H1 (cell line): ENCODE results near the gene SPSB3. TPM values are rescaled to one million over a fixed set of nuclear protein-coding genes. Genes with fewer than 3 reads are reported as not detected.

Experiments
- CTCF ChIA-PET: fragments of 300-600 bp; sonication (Branson Sonifier 250); formaldehyde crosslinking; loops from one replicate; lab custom pipeline; 2021; ENCODE audit not compliant: partially characterized antibody; lab: Charles Lee
- POLR2A ChIA-PET: fragments of 300-600 bp; sonication (Branson Sonifier 250); formaldehyde crosslinking; loops from one replicate; lab custom pipeline; 2021; ENCODE audit warnings: inconsistent platforms; ENCODE audit not compliant: partially characterized antibody; lab: Charles Lee
- DNase-seq, 2 experiments: peaks; one replicate each; pipeline versions ENCODE4 v3.0.0 to v3.0.0-alpha.2; 2010 to 2022; ENCODE audit warnings: low spot score in 2 of 2, low read depth in 1 of 2, mixed read lengths in 1 of 2
- FAIRE-seq: peaks from 2 replicates; lab custom pipeline; 2011; peaks lifted over from hg19 to GRCh38; lab: Jason Lieb, UNC
- H2AFZ ChIP-seq: 2 replicates; pipeline ENCODE4 v1.8.1; 2012; ENCODE audit warnings: low read length, inconsistent platforms
- H2AK5ac ChIP-seq: 2 replicates; pipeline ENCODE4 v1.6.1; 2013; ENCODE audit warnings: low read depth, low read length
- H2BK120ac ChIP-seq: replicated peaks from 2 replicates; pipeline ENCODE3; 2013; ENCODE audit warnings: low read depth, low read length, inconsistent platforms
- H2BK12ac ChIP-seq: 2 replicates; pipeline ENCODE4 v1.6.1; 2013; ENCODE audit warnings: low read depth, low read length
- H2BK15ac ChIP-seq: 2 replicates; pipeline ENCODE4 v1.6.1; 2013; ENCODE audit warnings: low read length
- H2BK20ac ChIP-seq: 2 replicates; pipeline ENCODE4 v1.6.1; 2013; ENCODE audit warnings: low read length
- H2BK5ac ChIP-seq: 2 replicates; pipeline ENCODE4 v1.6.1; 2013; ENCODE audit warnings: low read depth, low read length
- H3K14ac ChIP-seq: 2 replicates; pipeline ENCODE4 v1.6.1; 2013; ENCODE audit warnings: inconsistent platforms; ENCODE audit not compliant: insufficient read length
- H3K18ac ChIP-seq: 2 replicates; pipeline ENCODE4 v1.6.1; 2013; ENCODE audit warnings: low read length; ENCODE audit errors: extremely low read depth
- H3K23ac ChIP-seq: 2 replicates; pipeline ENCODE4 v1.6.1; 2013; ENCODE audit warnings: inconsistent platforms; ENCODE audit not compliant: insufficient read length
- H3K23me2 ChIP-seq: 2 replicates; pipeline ENCODE4 v1.6.1; 2013; ENCODE audit warnings: low read depth, low read length
- H3K27ac ChIP-seq: 2 replicates; pipeline ENCODE4 v1.6.1; 2011; ENCODE audit warnings: low read depth, low read length, inconsistent platforms
- H3K27me3 ChIP-seq, 4 experiments: replicated peaks in 1 of 4; 1 replicate in 1 of 4; 2 replicates in 3 of 4; pipeline versions ENCODE4 v1.6.1 to v1.8.1; 2011 to 2013; ENCODE audit warnings: low read length in 3 of 4, mild to moderate bottlenecking in 3 of 4, inconsistent platforms in 2 of 4, mixed read lengths in 2 of 4, moderate library complexity in 1 of 4; ENCODE audit not compliant: control insufficient read depth in 3 of 4, insufficient read depth in 3 of 4; ENCODE audit errors: extremely low read depth in 1 of 4
- H3K36me3 ChIP-seq, 4 experiments: 2 replicates each; pipeline versions ENCODE4 v1.6.1 to v1.8.1; 2011 to 2013; ENCODE audit warnings: mild to moderate bottlenecking in 4 of 4, low read length in 3 of 4, moderate library complexity in 2 of 4, control low read depth in 1 of 4, inconsistent platforms in 1 of 4; ENCODE audit not compliant: insufficient read depth in 4 of 4, control insufficient read depth in 2 of 4
- H3K4ac ChIP-seq: replicated peaks from 2 replicates; pipeline ENCODE3; 2013; ENCODE audit warnings: low read length, low read depth, mixed read lengths, inconsistent platforms; ENCODE audit not compliant: insufficient read length
- H3K4me1 ChIP-seq, 4 experiments: replicated peaks in 1 of 4; 1 replicate in 1 of 4; 2 replicates in 3 of 4; pipeline versions ENCODE4 v1.6.1 to v1.8.1; 2011 to 2013; ENCODE audit warnings: low read length in 3 of 4, inconsistent platforms in 2 of 4, mixed read lengths in 1 of 4; ENCODE audit not compliant: insufficient read depth in 4 of 4, control insufficient read depth in 3 of 4
- H3K4me2 ChIP-seq, 2 experiments: 2 replicates each; pipeline versions ENCODE4 v1.6.1 to v1.8.1; 2011 to 2013; ENCODE audit warnings: low read depth in 2 of 2, low read length in 2 of 2, control low read depth in 1 of 2, inconsistent platforms in 1 of 2, mild to moderate bottlenecking in 1 of 2; ENCODE audit not compliant: insufficient read depth in 1 of 2
- H3K4me3 ChIP-seq, 4 experiments: fragments of 200-600, 300-600 bp in 1 of 4; sonication (generic), shearing (Covaris generic), sonication (Bioruptor Twin) in 1 of 4; 2 replicates each; pipeline versions ENCODE4 v1.5.1 to v1.8.1; 2011 to 2016; ENCODE audit warnings: low read length in 4 of 4, low read depth in 3 of 4, control low read depth in 2 of 4, inconsistent platforms in 2 of 4, mild to moderate bottlenecking in 2 of 4, mixed read lengths in 1 of 4, moderate library complexity in 1 of 4; ENCODE audit not compliant: insufficient read depth in 2 of 4; ENCODE audit errors: extremely low read depth in 1 of 4
- H3K56ac ChIP-seq: replicated peaks from 2 replicates; pipeline ENCODE3; 2013; ENCODE audit warnings: low read depth, mild to moderate bottlenecking, mixed read lengths, low read length, inconsistent platforms; ENCODE audit not compliant: insufficient read length
- H3K79me1 ChIP-seq: 2 replicates; pipeline ENCODE4 v1.6.1; 2013; ENCODE audit warnings: low read depth, low read length, control low read depth
- H3K79me2 ChIP-seq, 2 experiments: 2 replicates each; pipeline versions ENCODE4 v1.6.1 to v1.8.1; 2012 to 2013; ENCODE audit warnings: low read length in 2 of 2, mild to moderate bottlenecking in 2 of 2, inconsistent platforms in 1 of 2; ENCODE audit not compliant: insufficient read depth in 2 of 2, control insufficient read depth in 1 of 2
- H3K9ac ChIP-seq, 4 experiments: replicated peaks in 1 of 4; 1 replicate in 1 of 4; 2 replicates in 3 of 4; pipeline versions ENCODE4 v1.6.1 to v1.8.1; 2011 to 2013; ENCODE audit warnings: low read depth in 3 of 4, low read length in 3 of 4, control low read depth in 2 of 4, mild to moderate bottlenecking in 2 of 4, moderate library complexity in 2 of 4, inconsistent platforms in 1 of 4; ENCODE audit errors: extremely low read depth in 1 of 4
- H3K9me3 ChIP-seq, 2 experiments: 2 replicates each; pipeline versions ENCODE4 v1.6.1 to v1.8.1; 2012 to 2013; ENCODE audit warnings: mild to moderate bottlenecking in 2 of 2, moderate library complexity in 2 of 2, control low read depth in 1 of 2, inconsistent platforms in 1 of 2, low read depth in 1 of 2, low read length in 1 of 2, mixed read lengths in 1 of 2; ENCODE audit not compliant: insufficient read depth in 2 of 2
- H4K20me1 ChIP-seq, 2 experiments: replicated peaks in 1 of 2; 2 replicates each; pipeline versions ENCODE3 to v1.8.1; 2011 to 2013; ENCODE audit warnings: inconsistent platforms in 2 of 2, low read length in 2 of 2, mild to moderate bottlenecking in 1 of 2; ENCODE audit not compliant: insufficient read depth in 2 of 2, control insufficient read depth in 1 of 2
- H4K5ac ChIP-seq: 2 replicates; pipeline ENCODE4 v1.6.1; 2013; ENCODE audit warnings: low read length, low read depth, mixed read lengths, inconsistent platforms; ENCODE audit not compliant: insufficient read length
- H4K8ac ChIP-seq: 2 replicates; pipeline ENCODE4 v1.8.0; 2013; ENCODE audit warnings: mild to moderate bottlenecking, moderate library complexity, low read length, inconsistent platforms; ENCODE audit not compliant: insufficient read depth; ENCODE audit errors: extremely low read depth
- H4K91ac ChIP-seq: replicated peaks from 2 replicates; pipeline ENCODE3; 2013; ENCODE audit warnings: low read length, mixed read lengths, inconsistent platforms; ENCODE audit not compliant: insufficient read length
- BACH1 ChIP-seq: IDR thresholded peaks from 2 replicates; pipeline ENCODE4 v1.6.1; 2012; ENCODE audit warnings: low read length, improper control_type of control experiment
- WGBS, 2 experiments: shearing (Covaris generic) in 1 of 2; methylation state at CpG; one replicate each; pipeline versions ENCODE4 v1.1.6 to v1.1.7; 2013 to 2015; ENCODE audit warnings: low lambda C conversion rate in 2 of 2, mixed read lengths in 2 of 2, inconsistent platforms in 1 of 2, low coverage in 1 of 2, missing lambda C conversion rate in 1 of 2; ENCODE audit not compliant: insufficient replicate concordance in 2 of 2, insufficient coverage in 1 of 2, insufficient read length in 1 of 2; ENCODE audit errors: extremely low coverage in 1 of 2, missing lambda C conversion rate in 1 of 2; 5-methylcytosine and 5-hydroxymethylcytosine counted together
- polyA plus RNA-seq, 7 experiments: library from polyadenylated mRNA; depleted of rRNA in 3 of 7; stranded (reverse) in 5 of 7; unstranded in 2 of 7; fragments of >200 nt in 5 of 7; fragments of 200-250 nt in 2 of 7; gene quantifications; 1 replicate in 5 of 7; 2 replicates in 1 of 7; 4 replicates in 1 of 7; pipeline versions ENCODE4 v1.2.1 to v1.2.3, GENCODE V29; 2011 to 2013; ENCODE audit warnings: missing spikeins in 2 of 7, mixed read lengths in 2 of 7
- total RNA-seq: library from RNA; stranded (reverse); fragmentation: NEBNext Ultra II Directional; extraction: Animal tissue kit (Norgen Biotek cat#: 25700); gene quantifications from 2 replicates; pipeline ENCODE4 v1.2.1, GENCODE V29; 2021

The SPSB3 gene
- total and polyA plus RNA-seq, 2 of the 8 experiments (the other 6 are each of a cell fraction or from before 2014, with no cell fraction given), result 22.5 to 37.8 TPM

DNA sequence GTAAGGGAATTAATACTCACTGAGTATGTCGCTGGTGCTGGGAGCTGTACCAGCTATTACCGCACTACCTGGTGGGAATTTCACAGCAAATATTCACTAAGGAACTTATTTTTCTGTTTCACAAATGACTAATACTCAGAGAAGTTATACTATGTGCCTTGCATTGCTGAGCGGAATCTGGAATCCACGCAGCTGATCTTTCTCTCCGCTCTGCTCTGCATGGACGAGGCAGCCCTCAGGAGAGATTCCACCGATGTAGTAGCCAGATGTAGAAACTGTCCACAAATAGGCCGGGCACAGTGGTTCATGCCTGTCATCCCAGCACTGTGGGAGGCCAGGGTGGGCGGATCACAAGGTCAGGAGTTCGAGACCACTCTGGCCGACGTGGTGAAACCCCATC lies 28.2 kb downstream of the SPSB3 start:
- Histone ChIP-seq H3K4ac (no peak overlapping the region), H2AK5ac (no peak overlapping the region), H4K8ac (no peak overlapping the region), H3K18ac (no peak overlapping the region), H4K91ac (no peak overlapping the region), H3K9ac (no peak overlapping the region), H3K56ac (no peak overlapping the region), H2BK20ac (no peak overlapping the region), H2BK120ac (no peak overlapping the region), H3K27ac (no peak overlapping the region), H2AFZ (no peak overlapping the region), H3K27me3 (no peaks in the 10 kb centered on the region)
- POLR2A ChIA-PET, result interaction anchor here (0.7 to 1.2 kb wide), 4 partner anchors 26 to 231 kb away, joined by 3 read pairs; no protein-coding TSS in a partner anchor
- TF ChIP-seq BACH1, result no peak
- TF ChIP-seq, all 59 proteins: peak for 0
- no peak overlapping the region for H3K4me3 ChIP-seq
- no peak overlapping the region for H4K5ac ChIP-seq
- no peak for DNase-seq
- H4K20me1 ChIP-seq, result peaks cover 0 to 3% of the 10 kb centered on the region in 2 experiments
- WGBS, 2 experiments, result 88% methylated on average over 12 of the region's 12 CpGs; no CpG with 5 or more reads in 1 of the 2 experiments
- peaks cover 0 to 11% (median 0%) of the 10 kb centered on the region in 4 experiments; a peak in 2 of 8 replicates for H3K36me3 ChIP-seq
- H2BK15ac ChIP-seq, result no peak overlapping the region
- H3K23me2 ChIP-seq, result no peaks in the 10 kb centered on the region
- no peaks in the 10 kb centered on the region for H3K79me1 ChIP-seq
- H3K9me3 ChIP-seq, result no peaks in the 10 kb centered on the region
- no peak overlapping the region for H3K23ac ChIP-seq
- FAIRE-seq, result no peak
- H3K79me2 ChIP-seq, result no peaks in the 10 kb centered on the region
- no peak overlapping the region for H2BK12ac ChIP-seq
- no peak overlapping the region for H3K4me2 ChIP-seq
- H3K4me1 ChIP-seq, result no peaks in the 10 kb centered on the region
- CTCF ChIA-PET, result interaction anchor here (0.9 to 1.4 kb wide), 3 partner anchors 9 to 258 kb away, joined by 3 to 5 read pairs (median 3); no protein-coding TSS in a partner anchor
- H2BK5ac ChIP-seq, result no peak overlapping the region
- H3K14ac ChIP-seq, result no peak overlapping the region
